NCI-H446 treated with DMSO at 0.1 percent for 48 hours (cell line): Measurements from ENCODE around the gene VRK1.
"Not testable (repeated sequence)": the region's sequence is repeated elsewhere in the genome, so short reads cannot be mapped to it uniquely, and the experiment has no call there.

Source experiments
- DNase-seq: peaks from one replicate; lab custom pipeline; 2025; lab: John Stamatoyannopoulos, UW

Gene VRK1

DNA sequence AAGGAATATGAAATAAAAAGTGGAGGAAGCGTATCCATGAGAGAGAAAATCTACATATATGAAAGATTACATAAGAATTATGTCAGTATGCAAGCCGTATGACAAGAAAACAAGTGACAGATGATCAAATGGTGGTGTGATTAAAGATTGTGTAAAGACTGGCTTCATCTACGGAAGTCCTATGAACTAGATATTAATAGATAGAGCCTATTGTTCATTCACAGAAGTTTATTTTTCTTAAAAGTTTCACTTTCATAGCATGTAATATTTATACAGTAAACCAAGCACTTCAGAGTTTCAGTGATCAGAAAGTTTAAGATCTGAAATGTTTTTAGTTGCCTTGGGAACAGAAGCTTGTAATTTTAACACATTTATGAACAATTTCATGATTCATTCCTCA, 84.5 kb downstream of the VRK1 start:
- DNase-seq: no peak

DNA sequence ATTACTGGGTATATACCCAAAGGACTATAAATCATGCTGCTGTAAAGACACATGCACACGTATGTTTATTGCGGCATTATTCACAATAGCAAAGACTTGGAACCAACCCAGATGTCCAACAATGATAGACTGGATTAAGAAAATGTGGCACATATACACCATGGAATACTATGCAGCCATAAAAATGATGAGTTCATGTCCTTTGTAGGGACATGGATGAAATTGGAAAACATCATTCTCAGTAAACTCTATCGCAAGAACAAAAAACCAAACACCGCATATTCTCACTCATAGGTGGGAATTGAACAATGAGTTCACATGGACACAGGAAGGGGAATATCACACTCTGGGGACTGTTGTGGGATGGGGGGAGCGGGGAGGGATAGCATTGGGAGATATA, 86.8 kb downstream of the VRK1 start:
- not testable (repeated sequence) for DNase-seq

DNA sequence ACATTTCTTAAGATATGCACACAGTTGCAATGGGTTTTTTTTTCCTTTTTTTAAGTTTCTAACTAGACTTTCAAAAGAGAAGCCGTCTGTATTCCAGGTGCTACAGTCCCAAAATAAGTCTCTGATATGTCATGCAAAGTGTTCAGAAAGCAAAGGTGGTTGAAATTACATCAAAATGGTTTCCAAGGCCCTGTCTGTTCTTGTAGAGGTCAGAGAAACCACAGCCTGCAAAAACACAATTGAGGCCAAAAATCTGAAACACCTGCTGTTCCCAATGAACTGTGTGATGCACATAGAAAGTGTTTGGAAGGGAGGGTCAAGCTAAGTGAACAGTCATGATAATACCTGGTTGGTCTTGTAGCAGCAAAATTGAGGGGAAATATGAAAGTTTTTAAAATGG, 91.0 kb downstream of the VRK1 start:
- no peak for DNase-seq

DNA sequence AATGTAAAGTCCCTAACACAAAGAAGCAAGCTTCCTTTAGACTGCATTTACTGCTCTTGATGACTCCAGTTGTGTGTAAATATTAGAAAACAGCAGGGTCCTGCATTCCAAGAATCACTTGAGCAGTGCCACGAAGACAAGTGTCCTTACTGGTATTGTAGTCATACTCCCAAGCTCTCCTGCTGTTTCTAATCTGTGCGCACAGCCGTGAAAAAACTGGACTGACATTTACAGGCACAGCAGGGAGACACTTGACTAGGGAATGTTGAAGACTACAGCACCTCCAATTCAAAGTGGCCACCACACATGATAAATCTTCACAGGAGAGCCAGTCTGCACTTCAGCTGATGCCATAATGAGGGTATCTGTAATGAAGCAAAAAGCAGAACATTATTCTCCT, 91.4 kb downstream of the VRK1 start:
- peak; percentile 53 for DNase-seq

DNA sequence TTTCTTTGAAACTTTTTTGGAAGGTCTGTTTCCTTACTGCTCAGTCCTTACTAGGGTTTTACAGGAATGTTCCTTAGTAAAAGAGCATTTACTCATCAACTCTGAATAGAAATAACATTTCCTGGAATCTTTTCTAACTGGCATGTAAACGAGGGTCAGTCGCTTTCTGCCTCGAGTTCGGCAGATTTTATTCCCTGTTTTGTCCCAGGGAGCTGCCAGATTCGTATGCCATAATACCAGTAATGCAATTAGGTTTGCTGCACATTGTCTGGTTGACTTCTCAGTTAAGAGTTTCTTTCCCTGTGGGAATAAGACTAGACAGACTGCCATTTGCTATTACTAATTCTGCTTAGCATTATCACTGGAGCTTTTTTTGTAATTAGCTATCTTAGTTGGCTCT, 91.9 kb downstream of the VRK1 start:
- peak; percentile 28 for DNase-seq

DNA sequence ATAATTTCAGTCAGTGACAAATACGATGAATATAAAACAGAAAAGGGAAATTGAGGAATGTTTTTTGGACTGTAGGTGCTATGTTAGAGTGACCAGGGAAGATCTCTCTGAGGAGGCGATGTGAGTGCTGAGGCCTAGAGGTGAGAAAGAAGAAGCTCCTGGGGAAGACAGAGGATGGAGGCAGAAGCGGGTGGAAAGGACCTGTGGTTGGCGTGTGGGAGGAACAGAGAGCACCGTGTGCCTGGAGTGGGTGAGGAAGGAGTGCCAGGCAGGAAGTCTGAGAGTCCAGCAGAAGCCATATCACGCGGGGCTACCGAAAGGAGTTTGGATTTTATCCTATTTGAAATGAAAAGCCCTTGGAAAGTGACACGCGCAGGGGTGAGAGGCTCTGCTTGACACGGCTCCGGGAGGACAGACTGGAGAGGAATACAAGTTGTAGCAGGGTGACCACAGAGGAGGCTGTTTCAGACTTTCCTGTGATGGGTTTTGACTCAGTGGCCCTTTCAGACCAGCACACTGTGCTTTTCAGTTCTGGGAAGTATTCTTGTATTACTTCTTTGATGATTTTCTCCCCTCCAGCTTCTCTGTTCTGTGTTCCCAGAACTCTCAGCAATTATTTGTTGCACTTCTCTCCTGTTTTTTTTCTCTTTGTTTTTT, 96.9 kb downstream of the VRK1 start:
- DNase-seq: no peak

DNA sequence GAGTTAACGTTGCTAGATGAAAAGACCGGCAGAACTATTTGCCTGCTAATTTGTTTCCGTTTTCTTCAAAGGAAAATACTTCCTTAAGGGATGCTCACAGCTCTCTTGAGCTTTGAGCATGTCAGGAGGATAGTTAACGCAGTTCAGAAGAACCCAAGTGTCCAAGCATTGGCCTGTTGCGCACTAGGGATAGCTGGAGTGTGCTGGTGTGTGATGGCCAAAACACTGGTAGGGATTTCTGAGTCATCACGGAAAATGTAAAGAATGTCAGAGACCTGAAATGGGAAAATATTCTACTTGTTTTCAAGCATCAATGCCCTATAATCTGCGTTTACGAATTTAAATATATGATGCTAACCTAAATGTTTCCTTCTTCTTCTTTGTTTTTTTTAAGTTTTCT, 97.8 kb downstream of the VRK1 start:
- DNase-seq: no peak

DNA sequence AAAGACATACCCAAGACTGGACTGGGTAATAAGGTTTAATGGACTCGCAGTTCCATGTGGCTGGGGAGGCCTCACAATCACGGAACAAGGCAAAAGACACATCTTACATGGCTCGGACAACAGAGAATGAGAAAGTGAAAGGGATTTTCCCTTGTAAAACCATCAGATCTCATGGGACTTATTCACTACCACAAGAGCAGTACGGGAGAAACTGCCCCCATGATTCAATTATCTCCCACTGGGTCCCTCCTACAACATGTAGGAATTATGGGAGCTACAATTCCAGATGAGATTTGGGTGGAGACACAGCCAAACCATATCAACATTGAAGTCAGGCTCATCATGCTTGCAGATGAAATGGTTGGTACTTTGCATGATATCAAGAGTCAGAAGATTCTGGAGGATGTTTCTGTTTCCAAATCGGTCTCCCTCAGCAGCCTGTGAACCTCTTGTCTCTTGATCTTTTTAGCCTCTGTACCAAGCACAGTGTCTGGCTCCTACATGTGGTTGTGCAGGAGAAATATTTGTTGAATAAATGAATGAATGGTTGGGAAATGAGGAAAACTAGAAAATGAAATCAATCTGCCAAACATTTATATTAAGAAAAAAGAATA, 98.6 kb downstream of the VRK1 start:
- DNase-seq: no peak

DNA sequence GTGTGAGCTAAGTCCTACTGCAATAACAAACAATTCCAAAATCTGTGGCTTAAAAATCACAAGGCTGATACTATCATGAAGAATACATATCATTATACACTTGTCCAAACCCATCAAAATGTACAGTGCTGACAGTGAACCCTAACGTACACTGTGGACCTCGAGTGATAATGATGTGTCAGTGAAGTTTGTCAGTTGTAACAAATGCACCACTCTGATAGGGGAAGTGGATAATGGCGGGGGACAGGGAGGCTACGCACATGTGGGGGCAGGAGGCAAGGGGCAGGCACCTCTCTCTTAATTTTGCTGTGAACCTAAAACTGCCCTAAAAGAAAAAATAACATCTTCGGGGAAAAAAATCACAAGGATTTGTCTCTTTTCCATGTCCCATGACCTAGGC, 100.0 kb downstream of the VRK1 start:
- no peak for DNase-seq

DNA sequence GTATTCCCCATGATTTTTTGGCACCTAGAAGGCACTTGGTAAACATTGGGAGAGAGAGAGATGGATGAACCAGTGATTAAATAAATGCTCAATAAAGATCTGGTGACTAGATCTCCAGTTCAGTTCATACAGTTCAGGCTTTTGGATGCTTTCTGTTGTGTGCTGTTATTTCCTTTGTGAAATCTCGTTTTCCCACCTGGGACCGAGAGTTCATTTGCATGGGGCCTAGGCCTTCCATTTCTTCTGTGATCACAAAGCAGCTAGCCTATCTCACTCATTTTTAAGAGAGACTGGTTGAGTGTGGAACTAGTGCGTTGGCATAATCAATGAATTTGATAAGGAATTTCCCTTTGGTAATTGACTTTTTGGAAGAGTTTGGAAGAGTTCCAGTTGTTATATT, 104.0 kb downstream of the VRK1 start:
- DNase-seq: no peak

DNA sequence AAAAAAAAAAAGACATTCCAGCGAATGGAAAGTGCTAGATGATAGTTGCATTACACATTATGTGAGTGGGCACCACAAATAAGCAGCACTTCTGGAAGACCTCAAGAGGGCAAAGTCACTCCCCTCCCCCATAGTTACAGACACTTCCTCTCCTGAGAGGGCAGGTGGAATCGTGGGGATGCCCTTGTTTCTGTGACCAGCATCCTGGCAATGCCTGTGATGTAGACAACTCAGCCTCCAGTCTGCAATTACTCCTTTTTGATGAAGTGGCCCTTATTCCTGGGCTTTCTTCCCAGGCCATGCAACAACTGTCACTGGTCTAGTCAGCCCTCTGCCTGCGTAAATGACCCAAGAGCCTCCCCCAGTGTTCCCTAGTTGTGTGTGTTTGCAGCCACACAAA, 104.8 kb downstream of the VRK1 start:
- no peak for DNase-seq

DNA sequence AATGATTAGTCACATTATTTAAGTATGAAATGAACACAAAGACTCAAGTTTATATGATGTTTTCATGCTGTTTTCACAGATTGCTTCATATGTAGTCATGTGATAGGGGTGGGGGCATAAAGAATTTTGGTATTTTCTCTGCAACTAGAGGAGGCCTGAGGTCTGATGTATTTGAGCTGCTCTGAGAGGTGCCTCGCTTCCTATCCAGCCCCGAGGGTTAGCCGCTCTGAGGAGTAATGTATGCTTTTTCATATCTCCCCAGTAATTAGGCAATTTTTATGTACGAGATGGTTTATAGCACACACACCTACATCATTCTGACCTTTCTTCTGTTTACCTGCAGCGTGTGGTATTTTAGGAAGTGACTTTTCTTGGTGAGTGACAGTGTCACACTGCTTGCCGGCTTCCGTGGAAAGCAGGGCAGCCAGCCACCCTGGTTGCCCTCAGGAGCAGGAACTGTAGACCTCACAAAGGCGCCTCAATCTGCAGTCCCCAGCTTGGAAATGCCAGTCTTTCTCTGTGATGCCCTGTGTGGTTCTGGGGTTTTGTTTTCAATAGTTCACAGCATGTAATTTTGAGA, 106.4 kb downstream of the VRK1 start:
- DNase-seq: no peak

DNA sequence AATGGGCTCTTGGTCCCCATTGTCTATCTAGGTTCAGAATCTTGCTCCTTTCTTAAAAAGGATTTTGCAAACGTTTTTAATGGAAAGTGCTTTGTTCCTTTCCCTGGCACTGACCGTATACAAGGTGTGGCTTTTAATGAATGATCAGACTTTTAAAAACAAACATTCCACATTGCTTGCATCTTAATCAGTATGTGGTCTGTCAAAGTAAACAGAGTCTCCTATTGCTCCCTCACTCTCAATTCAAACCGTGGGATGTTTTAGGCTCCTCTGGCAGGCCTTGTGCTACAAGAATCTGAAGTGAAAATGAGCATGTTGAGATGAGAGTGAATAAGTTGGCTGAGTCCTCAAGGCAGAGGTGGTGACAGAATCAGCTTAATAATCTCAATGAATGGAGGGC, 107.0 kb downstream of the VRK1 start:
- no peak for DNase-seq

DNA sequence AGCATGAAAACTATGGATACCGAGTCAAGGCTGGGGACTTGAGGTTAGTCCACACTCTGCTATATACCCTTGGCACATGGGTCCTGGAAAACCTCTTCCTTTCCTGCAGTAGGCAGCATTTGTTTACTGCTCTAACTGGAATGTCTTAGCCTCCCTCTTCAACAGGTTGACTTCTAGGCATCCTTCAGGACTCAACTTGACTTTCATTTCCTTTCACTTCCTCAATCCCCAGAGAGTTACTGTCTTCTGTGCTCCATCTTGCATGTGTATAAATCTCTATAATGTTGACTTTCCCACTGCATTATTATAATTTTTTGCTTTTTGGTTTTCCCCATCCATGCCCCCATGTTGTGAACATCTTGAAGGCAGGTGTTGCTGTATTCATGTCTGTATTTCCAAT, 107.9 kb downstream of the VRK1 start:
- DNase-seq: no peak

DNA sequence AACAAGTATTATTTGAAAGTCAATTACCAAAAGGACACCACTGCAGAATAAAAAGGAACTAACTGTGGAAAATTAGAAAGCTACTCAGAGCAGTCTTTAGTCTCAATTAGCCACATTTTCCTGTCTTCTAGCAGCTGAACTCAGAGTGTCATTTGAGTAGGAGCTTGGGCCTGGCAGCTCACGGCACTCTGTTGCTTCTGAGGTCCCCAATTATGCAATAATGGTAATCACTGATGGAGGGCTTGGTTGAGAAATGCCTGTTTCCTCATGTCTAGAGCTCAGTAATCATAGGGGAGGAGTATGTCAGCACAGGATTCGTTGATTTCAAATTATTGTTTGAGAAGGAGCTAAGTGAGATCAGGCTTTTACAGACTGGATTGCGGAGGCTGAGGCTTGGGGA, 108.6 kb downstream of the VRK1 start:
- DNase-seq: no peak

DNA sequence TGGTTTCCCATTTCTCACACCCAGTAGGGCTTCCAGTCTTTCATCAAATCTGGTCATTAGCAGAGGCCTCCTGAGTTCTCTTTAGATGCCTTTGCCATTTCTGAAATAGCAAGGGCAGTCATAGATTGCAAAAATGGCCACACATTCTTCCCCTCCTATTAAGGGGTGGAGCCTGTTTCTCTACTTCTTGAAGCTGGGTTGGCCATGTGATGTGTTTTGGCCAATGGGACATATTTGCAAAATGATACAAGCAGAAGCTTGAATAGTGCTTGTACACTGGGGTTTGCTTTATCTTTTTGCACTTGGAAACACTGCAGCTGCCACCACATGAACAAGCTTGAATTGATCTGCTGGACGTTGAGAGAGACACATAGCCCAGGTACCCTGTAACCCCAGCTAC, 109.3 kb downstream of the VRK1 start:
- no peak for DNase-seq

DNA sequence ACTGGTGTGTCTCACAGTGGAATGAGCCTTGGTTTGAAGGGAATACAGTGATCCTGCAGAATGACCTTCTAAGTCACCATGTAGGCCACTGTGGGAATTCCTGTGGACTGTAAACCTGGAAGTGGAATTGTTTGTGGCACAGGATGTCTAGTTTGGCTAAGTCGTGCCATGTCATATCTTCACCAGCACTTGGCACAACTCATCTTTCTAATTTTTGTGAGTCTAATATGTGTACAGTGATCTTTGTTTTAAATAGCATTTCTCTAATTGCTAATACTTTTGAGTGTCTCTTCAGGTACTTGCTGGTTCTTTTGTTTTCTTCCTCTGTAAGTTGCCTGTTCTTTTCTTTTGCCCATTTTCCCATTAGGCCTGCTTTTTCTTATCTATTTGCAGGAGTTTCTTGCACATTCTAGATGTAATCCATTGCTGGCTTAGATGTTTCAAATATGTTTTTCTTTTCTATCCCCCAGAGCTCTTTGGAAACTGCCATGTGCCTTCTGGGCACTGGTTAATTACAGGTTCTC, 112.7 kb downstream of the VRK1 start:
- no peak for DNase-seq

DNA sequence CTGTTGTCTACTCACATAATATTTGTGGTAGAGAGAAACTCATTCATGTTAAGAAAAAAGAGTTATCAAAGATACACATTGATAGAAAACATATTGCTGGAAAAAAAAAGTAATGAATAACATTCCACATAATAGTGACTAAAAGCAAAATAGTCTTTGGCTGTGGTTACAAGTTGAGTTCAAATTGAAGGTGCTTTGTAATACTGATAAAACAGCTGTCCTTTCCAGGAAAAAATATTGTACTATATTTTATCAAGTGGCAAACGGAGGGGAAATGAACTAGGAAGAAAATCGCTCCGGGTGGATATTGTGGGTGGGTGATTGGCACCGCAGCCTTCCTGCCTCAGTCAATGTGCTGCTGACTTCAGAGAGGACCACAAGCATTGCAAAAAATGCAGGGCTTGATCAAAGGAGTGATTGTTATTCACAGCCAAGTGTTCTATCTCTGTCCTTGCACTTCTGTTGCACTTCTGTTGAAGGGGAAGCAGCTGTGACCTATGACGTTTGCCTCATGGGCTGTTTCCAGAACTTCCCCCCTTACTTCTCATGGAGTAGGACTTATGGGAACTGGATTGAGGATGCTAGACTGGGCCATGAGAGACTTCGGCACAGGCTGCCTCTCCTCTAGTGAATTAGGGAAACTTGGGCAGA, 114.4 kb downstream of the VRK1 start:
- DNase-seq: no peak

DNA sequence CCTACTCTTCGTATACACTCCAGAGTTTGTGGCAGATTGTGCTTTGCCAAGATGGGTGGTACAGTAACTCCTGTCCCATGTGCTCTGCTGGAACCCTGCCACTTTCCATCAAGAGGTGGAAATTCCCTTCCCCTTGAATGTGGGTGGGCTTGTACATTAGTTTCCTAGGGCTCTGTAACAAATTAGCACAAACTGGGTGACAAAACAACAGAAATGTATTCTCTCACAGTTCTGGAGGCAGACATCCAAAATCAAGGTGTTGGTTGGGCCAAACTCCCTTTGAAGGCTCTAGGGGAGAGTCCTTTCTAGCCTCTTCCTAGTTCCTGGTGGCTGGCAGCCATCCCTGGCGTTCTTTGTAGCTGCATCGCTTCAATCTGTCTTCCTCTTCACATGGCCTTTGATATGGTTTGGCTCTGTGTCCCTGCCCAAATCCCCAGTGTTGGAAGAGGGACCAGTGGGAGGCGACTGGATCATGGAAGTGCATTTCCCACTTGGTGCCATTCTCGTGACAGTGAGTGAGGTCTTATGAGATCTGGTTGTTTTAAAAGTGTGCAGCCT, 117.5 kb downstream of the VRK1 start:
- DNase-seq: peak; percentile 92

DNA sequence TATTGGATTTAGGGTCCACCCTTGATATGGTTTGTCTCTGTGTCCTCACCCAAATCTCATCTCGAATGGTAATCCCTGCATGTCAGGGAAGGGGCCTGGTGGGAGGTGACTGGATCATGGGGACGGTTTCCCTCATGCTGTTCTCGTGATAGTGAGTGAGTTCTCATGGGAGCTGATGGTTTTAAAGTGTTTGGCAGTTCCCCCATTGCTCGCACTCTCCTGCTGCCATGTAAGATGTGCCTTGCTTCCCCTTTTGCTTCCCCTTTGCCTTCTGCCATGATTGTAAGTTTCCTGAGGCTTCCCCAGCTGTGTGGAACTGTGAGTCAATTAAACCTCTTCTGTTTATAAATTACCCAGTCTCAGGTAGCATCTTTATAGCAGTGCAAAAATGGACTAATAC, 118.3 kb downstream of the VRK1 start:
- DNase-seq: no peak

DNA sequence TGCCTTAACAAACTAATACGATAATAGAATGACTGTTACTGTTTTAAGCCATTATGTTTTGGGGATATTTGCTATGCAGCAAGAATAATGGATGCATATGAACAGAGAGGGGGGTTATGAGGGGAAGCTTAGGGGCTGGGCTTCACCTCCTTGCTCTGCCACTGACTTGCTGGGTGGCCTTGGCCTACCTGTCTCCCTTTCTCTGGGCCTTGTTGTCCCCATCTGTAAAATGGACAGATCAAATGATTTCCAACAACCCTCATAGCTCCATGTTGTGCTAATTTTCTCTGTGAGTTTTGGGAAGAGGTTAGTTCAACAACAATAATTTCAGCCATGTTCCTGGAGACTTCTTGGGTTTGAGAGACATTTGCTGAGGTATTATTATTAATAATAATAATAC, 119.6 kb downstream of the VRK1 start:
- DNase-seq: no peak

DNA sequence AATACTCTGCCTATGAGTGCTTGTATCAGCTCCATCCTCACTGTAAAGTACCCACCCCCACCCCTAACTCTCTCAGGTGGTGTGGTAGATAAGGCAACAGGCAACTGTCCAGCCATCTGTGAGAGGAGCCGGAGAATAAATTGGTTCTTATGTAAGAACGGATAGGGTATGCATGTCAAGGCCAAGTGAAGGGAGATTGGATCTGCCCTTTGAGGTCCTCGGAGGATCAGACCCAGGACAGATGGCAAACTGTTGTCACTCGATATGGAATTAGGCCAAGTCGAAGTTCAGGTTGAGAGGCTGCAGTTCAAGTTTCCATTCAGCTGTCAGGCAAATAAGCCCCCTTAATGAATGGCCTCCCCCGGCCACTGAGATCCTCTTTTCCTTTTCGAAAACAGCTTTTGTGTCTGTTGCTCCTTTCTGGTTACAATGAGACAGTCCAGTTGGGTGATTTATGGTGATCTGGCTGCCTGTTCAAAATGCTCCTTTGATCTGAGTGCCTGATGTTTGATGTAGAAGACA, 120.3 kb downstream of the VRK1 start:
- DNase-seq: peak; percentile 55

DNA sequence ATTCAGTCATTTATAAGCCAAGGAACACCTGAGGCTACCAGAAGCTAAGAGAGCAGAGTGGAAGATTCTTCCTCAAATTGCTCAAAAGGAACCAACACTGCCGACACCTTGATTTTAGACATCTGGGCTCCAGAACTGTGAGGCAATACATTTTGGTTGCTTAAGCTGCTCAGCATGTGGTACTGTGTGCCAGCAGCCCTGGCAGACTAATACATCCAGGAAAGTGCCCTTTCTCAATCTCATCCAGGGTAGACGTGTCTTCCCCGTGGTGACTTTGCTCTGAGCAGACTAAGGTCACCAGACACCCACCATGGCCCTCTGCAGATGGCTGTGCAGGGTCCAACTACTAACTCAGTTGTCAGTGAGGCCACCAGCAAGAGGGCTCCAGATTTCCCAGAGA, 122.8 kb downstream of the VRK1 start:
- DNase-seq: no peak
